ENCODE data around the gene TXNDC15. TPM values are rescaled to one million over a fixed set of nuclear protein-coding genes. Genes with fewer than 3 reads are reported as not detected.

TXNDC15 gene
- total RNA-seq, 2 donors from 2014 or later, result 28.2 to 31.2 TPM

GRCh38 chr5:134911285-134912206 is 37.4 kb downstream of the TXNDC15 start:
- no peak for ATAC-seq
- intact Hi-C loops (cut with DNase I, micrococcal nuclease), result no loop called here

GRCh38 chr5:134913254-134913653 is 39.1 kb downstream of the TXNDC15 start:
- intact Hi-C loops (cut with DNase I, micrococcal nuclease), result no loop called here
- no peak for ATAC-seq
- DNase-seq, result no peak

More at GRCh38 chr5:134911285-134912206, 37.4 kb downstream of the TXNDC15 start:
- DNase-seq, result no peak

GRCh38 chr5:134913795-134914194 is 39.6 kb downstream of the TXNDC15 start:
- ATAC-seq (no peak), DNase-seq (no peak)
- intact Hi-C loops (cut with DNase I, micrococcal nuclease), result no loop called here

GRCh38 chr5:134917070-134917815 is 43.1 kb downstream of the TXNDC15 start:
- intact Hi-C loops (cut with DNase I, micrococcal nuclease), result no loop called here

GRCh38 chr5:134918861-134919260 is 44.7 kb downstream of the TXNDC15 start:
- DNase-seq, result no peak
- intact Hi-C loops (cut with DNase I, micrococcal nuclease), result no loop called here
- no peak for ATAC-seq

More at GRCh38 chr5:134917070-134917815, 43.1 kb downstream of the TXNDC15 start:
- ATAC-seq, result peak; percentile 81
- peak in 1 of 2 donors; percentile 30 for DNase-seq

GRCh38 chr5:134920848-134921575 is 46.8 kb downstream of the TXNDC15 start:
- no peak for DNase-seq
- ATAC-seq, result no peak
- intact Hi-C loops (cut with DNase I, micrococcal nuclease), result no loop called here

- intact Hi-C loops (cut with DNase I, micrococcal nuclease), result no loop called here
Measured at GRCh38 chr5:134932508-134932907, 58.3 kb downstream of the TXNDC15 start.

GRCh38 chr5:134934202-134934601 is 60.0 kb downstream of the TXNDC15 start:
- intact Hi-C loops (cut with DNase I, micrococcal nuclease), result no loop called here
- no peak for DNase-seq
- ATAC-seq, result no peak

More at GRCh38 chr5:134932508-134932907, 58.3 kb downstream of the TXNDC15 start:
- ATAC-seq (no peak), DNase-seq (no peak)

- no peak for ATAC-seq
- intact Hi-C loops (cut with DNase I, micrococcal nuclease), result no loop called here
- no peak for DNase-seq
Measured at GRCh38 chr5:134935711-134936602, 61.8 kb downstream of the TXNDC15 start.

- DNase-seq (no peak), ATAC-seq (no peak)
- intact Hi-C loops (cut with DNase I, micrococcal nuclease), result no loop called here
Measured at GRCh38 chr5:134937526-134937925, 63.4 kb downstream of the TXNDC15 start.

GRCh38 chr5:134938030-134938429 is 63.9 kb downstream of the TXNDC15 start:
- no peak for ATAC-seq
- no peak for DNase-seq
- intact Hi-C loops (cut with DNase I, micrococcal nuclease), result no loop called here

GRCh38 chr5:134939500-134939899 is 65.3 kb downstream of the TXNDC15 start:
- ATAC-seq (no peak), DNase-seq (no peak)
- intact Hi-C loops (cut with DNase I, micrococcal nuclease), result no loop called here

- intact Hi-C loops (cut with DNase I, micrococcal nuclease), result no loop called here
- ATAC-seq, result no peak
- no peak for DNase-seq
Measured at GRCh38 chr5:134943547-134943946, 69.4 kb downstream of the TXNDC15 start.

- intact Hi-C loops (cut with DNase I, micrococcal nuclease), result no loop called here
Measured at GRCh38 chr5:134944630-134945029, 70.5 kb downstream of the TXNDC15 start.

GRCh38 chr5:134945041-134945440 is 70.9 kb downstream of the TXNDC15 start:
- intact Hi-C loops (cut with DNase I, micrococcal nuclease), result no loop called here
- no peak for DNase-seq
- no peak for ATAC-seq

More at GRCh38 chr5:134944630-134945029, 70.5 kb downstream of the TXNDC15 start:
- DNase-seq (no peak), ATAC-seq (peak; percentile 56)

GRCh38 chr5:134948911-134949310 is 74.7 kb downstream of the TXNDC15 start:
- intact Hi-C loops (cut with DNase I, micrococcal nuclease), result no loop called here
- DNase-seq (no peak), ATAC-seq (no peak)

- ATAC-seq (no peak), DNase-seq (no peak)
- intact Hi-C loops (cut with DNase I, micrococcal nuclease), result no loop called here
Measured at GRCh38 chr5:134949316-134949715, 75.1 kb downstream of the TXNDC15 start.
